Fibroblast of pulmonary artery (primary cell): Measurements from ENCODE around the gene LRRC26.

Experiments
- DNase-seq: peaks from one replicate; pipeline ENCODE4 v3.0.0-alpha.2; 2010; ENCODE audit warnings: low read depth
- H3K4me3 ChIP-seq: replicated peaks from 2 replicates; pipeline ENCODE4 v1.5.1; 2011; ENCODE audit warnings: low read depth, mild to moderate bottlenecking, control low read depth, low read length, moderate library complexity
- TF ChIP-seq, protein P1 (sequence below): IDR thresholded peaks from 2 replicates; pipeline ENCODE4 v1.5.1; 2011; ENCODE audit warnings: mild to moderate bottlenecking, control low read depth, low read length, inconsistent platforms; ENCODE audit errors: missing control alignments

Gene LRRC26

DNA sequence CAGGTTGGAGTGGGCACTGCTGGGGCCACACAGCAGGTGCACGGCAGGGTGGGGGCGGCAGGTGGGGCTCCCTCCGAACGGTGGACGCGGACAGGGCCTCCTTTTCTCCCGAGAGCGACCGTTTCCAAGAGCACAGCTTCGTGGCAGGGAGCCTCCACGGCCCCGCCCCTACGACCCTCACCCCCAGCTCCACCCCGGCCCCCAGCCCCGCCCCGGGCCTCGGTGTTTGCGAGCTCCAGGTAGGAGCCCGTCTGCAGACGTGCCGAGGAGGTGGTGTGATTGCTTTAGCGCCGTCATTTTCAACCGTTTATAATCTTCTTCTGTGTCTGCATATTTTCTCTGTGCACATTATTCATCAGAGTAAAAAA lies 22.1 kb downstream of the LRRC26 start:
- no peak overlapping the region for H3K4me3 ChIP-seq
- TF ChIP-seq, protein P1, sequence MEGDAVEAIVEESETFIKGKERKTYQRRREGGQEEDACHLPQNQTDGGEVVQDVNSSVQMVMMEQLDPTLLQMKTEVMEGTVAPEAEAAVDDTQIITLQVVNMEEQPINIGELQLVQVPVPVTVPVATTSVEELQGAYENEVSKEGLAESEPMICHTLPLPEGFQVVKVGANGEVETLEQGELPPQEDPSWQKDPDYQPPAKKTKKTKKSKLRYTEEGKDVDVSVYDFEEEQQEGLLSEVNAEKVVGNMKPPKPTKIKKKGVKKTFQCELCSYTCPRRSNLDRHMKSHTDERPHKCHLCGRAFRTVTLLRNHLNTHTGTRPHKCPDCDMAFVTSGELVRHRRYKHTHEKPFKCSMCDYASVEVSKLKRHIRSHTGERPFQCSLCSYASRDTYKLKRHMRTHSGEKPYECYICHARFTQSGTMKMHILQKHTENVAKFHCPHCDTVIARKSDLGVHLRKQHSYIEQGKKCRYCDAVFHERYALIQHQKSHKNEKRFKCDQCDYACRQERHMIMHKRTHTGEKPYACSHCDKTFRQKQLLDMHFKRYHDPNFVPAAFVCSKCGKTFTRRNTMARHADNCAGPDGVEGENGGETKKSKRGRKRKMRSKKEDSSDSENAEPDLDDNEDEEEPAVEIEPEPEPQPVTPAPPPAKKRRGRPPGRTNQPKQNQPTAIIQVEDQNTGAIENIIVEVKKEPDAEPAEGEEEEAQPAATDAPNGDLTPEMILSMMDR = no peak
- DNase-seq = no peak

DNA sequence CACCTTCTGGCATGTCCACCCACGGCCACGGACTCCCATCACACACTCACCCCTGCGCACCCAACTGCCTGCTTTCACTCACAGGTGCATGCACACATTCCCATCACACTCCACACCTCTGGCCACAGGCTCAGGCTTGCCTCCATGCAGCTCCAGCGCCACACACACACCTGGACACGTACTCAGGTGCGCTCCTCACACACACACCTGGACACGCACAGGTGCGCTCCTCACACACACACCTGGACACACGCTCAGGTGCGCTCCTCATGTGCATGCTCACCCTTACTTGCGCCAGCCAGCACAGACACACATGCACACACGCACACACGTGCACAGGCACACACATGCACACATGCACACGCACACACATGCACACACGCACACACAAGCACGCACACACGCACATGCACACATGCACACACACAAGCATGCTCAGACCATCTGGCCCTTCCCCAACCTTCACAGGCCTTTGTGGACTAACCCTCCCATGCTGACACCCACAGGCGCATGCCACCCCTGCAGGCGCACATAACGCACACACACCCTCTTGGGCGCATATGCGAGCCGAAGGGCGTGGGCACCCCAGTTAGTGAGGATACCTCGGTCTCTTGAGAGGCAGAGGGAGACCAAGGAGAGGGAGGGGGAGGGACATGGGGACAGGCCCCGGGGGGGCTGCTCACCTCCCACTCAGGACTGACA lies 22.6 kb downstream of the LRRC26 start:
- H3K4me3 ChIP-seq = no peak overlapping the region
- TF ChIP-seq, protein P1 = no peak
- DNase-seq = no peak

DNA sequence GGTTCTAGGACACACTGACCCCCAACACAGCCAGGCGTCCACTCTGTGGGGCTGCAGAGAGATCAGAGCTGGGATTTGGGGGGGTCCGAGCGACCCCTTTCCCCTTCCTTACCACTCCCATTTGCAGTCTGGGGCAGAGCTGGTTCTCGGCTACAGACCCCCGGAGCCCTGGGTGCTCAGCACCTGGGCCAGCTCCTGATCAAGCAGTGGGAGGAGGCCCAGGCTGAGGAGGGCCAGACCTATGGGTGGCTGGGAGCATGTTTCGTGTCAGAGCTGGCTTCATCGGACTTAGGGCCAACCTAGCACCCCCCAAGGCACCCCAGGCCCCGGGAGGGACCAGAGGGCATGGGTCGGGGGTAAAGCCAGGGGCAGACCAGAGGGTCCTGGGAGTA lies 23.3 kb downstream of the LRRC26 start:
- no peak overlapping the region for H3K4me3 ChIP-seq
- TF ChIP-seq, protein P1 = no peak
- no peak for DNase-seq

DNA sequence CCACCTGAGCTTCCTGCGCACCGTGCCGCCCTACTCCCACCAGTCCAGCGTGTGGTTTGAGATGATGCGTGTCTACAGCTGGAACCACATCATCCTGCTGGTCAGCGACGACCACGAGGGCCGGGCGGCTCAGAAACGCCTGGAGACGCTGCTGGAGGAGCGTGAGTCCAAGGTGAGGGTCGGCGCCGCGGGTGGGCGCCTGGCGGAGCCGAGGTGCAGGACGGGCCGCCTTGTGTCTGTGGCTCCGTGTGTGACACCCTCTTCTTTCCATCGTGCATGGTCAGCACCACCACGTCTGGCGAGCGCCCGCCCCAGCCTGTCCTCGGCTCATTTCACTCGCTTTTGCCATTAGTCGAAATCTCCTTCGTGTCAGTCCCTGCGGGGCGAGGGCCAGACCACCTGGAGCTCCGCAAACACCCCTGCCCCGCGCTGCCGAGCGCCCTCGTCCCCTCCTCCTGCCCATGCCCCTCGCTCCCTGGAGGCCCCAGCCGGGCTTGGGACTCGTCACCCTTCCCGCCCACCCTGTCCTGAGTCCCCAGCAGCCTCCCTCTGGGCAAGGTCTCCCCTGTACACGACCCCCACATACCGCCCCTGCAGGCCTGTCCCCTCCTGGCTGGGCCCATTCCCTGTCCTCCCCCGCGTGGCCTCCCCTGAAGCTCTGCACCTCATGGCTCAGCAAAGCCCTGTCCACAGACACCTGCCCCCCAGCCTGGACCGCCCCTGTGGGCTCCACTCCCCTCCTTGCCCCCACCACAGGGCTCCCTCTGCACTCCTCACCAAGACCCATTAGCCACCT lies 23.9 kb downstream of the LRRC26 start:
- TF ChIP-seq, protein P1 = no peak
- H3K4me3 ChIP-seq = no peak overlapping the region
- no peak for DNase-seq

DNA sequence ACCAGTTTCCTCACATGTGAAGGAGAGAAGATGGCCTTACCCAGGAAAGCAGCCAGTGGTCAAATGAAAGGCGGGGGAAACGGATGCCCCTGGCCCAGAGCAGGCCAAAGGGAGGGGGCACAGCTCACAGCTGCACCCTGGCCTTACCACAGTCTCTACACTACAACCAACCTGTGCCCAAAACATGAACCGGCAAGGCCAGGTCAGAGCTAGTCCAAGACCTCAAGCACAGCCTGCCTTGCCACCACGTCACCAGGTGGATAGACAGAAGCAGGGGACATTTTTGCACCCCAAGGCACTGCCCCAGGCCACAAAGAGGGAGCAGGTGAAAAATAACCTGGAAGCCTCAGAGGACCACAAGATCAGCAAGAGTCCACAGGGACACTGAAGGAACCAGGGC lies 26.4 kb downstream of the LRRC26 start:
- TF ChIP-seq, protein P1 = no peak
- no peak overlapping the region for H3K4me3 ChIP-seq
- no peak for DNase-seq

DNA sequence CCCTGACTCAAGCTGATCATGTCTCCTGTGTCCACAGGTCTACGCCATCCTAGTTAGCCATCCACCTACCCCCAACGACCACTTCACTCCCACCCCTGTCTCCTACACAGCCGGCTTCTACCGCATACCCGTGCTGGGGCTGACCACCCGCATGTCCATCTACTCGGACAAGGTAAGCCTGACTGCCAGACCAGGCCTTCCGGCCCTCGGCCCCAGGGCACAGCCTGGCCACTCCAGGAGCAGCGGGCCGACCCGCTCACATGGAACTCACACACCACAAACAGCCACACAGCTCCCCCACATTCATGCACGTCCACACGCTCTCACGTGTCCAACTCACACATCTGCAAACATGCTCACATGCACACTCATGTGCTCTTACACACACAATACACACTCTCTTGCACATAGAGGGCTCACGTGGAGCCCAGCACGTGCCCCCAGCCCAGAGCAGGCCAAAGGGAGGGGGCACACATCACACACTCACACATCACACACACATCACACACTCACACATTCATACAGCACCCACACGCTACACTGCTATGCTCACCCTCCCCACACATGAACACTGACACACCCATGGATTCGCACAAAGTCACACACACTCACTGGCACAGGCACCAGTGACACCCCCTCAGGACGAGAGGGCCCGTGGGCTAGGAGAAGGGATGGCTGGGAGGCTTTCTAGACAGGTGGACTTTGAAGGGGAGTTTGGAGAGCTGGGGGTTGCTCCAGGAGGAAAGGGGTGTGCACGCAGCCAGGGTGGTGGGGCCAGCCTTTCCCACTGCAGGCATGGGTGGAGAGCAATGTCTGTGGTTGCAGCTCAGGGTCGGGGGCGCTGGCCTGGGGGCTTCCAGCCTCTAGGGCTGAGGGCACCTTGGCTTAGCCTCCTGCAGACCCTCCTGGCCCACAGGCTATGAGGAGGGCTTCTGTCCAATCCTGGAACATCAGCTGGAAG lies 27.6 kb downstream of the LRRC26 start:
- TF ChIP-seq, protein P1 = no peak
- DNase-seq = no peak
- no peak overlapping the region for H3K4me3 ChIP-seq
